Activated CD4-positive, alpha-beta T cell treated with anti-CD3 and anti-CD28 coated beads for 24 hours (primary cell): ENCODE results near the gene CTDSP2.
"Not testable (repeated sequence)": the region's sequence is repeated elsewhere in the genome, so short reads cannot be mapped to it uniquely, and the experiment has no call there.

ENCODE experiments used
- DNase-seq, 2 donors: peaks; one replicate each; pipeline ENCODE4 v3.0.0-alpha.2; 2020; ENCODE audit warnings: low read depth in 2 of 2

CTDSP2 gene, protein sequence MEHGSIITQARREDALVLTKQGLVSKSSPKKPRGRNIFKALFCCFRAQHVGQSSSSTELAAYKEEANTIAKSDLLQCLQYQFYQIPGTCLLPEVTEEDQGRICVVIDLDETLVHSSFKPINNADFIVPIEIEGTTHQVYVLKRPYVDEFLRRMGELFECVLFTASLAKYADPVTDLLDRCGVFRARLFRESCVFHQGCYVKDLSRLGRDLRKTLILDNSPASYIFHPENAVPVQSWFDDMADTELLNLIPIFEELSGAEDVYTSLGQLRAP

DNA sequence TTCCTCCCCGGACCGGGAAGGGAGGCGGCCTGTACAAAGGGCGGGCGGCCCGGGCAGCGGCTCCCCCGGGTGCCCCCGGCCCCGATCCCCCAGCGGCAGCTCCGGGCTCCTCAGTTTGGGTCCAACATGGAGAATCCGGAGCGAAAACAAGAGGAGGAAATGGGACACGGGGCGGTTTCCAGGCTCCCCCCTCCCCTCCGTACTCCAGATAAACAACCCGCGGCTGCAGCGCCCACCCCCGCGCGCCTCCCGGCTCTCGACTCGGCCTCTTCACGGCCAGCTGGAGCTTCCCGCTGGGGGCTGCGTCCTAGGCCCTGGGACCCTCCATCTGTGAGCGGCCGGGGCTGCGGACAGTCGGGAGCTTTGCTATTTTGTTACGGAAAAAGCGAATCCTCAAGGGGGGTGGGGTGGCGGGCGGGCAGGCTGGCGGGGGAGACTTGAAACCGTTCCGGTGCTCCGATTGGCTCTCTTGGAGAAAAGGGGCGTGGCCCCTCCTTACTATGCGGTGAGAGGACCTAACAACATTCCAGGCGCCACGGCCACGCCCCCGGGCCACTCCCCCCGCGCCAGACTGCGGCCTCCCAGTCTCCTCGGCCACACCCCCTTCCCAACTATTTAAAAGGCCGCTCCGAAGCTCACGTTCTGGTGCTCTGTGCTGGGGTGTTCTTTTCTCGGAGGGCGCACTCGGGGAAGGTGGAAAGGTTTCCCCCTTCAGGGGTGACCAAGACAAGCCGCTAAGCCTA, at the start of gene CTDSP2:
TSS of gene CTDSP2 (minus strand) at position 153 of the 743 bp plus-strand sequence. CDS start 294 bp downstream, outside the sequence.
- peak; percentile 86 to 95 for DNase-seq

DNA sequence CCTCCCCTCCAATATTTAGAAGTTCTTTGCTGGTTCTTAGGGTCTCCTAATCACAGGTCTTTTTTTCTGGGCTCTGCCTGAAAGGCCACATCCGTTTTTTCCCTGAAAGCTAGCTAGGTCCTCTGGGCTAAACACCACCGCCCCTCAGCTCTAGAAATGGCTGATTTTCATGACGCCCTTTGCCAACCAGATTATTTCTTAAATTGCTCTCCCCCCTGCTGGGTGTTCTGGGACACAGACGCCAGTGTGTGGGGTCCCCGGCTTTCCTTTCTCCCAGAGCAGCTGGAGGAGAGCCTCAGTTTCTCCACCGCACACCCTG, 49.5 kb upstream of the CTDSP2 start:
- DNase-seq, result no peak

DNA sequence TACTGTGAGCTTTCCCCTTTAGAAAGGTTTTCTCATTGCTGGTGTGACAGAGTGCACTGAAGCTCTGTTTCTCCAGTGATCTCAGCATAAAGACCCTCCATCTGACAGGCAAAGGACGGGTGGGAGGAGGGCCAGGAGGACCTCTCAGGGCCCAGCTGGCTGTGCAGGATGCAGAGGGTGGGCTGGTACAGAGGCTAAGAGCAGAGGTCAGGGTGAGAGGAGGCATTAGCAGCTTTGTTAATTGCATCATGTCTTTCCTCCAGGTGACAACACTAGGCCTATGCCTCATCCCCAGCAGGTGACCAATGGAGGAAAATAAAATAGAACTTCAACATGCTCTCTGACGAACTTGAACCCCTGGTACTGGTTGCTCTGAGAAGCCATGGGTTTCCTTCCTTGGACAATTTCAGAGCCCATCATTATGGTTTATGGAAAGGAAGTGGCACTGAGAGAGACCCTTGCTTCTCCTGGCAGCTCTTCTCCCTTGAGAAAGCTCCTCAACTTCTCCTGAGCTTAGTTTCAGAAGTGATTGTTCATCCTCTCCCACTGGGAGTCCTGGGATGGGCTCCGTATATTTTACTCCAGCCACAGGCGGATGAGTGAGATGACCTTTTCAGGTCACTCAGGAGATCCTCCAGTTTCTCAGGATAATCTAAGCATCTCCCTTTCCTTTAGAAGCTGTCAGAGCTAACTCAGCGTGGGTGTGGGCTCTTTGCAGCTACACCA, 49.0 kb upstream of the CTDSP2 start:
- no peak for DNase-seq

DNA sequence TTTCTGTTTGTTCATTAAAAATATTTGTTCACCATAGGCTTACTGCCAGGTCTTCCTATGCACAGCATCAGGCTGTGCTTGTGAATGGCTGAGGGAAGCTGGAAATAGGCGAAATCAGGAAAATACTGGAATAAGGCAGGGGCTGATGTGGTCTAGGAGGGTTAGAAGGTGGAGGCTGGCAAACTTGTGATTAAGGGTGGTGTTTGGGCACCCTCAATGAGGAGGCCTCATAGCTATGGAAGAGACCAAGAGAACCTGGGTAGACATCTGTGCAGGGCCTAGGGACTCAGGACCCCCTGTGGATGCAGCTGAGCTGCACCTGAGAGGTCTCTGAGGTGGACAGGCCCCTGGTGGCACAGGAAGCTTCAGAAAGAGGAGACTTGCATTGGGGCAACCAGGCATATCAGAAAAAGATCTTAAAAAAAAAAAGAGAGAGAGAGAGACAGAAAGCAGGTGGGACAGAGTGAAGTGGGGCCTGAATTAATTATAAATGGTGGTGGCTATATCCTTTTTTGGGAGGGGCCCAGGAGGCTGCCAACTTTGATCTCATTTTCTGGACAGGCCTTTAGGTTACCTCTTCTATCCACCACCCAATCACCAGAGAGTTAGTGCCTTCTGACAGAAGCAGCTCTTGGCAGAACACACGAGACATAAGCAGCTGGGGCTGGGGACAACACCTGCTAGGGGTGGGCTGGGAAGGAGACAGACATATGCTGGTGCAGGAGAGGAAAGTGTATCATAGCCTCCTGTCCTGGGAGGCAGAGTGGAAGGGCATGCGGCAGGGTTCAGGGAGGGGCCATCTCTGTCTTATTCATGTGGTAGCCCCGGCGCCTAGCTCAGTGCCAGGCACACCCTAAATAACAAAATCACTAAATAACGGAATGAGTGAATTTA, 48.1 kb upstream of the CTDSP2 start:
- DNase-seq, result no peak

DNA sequence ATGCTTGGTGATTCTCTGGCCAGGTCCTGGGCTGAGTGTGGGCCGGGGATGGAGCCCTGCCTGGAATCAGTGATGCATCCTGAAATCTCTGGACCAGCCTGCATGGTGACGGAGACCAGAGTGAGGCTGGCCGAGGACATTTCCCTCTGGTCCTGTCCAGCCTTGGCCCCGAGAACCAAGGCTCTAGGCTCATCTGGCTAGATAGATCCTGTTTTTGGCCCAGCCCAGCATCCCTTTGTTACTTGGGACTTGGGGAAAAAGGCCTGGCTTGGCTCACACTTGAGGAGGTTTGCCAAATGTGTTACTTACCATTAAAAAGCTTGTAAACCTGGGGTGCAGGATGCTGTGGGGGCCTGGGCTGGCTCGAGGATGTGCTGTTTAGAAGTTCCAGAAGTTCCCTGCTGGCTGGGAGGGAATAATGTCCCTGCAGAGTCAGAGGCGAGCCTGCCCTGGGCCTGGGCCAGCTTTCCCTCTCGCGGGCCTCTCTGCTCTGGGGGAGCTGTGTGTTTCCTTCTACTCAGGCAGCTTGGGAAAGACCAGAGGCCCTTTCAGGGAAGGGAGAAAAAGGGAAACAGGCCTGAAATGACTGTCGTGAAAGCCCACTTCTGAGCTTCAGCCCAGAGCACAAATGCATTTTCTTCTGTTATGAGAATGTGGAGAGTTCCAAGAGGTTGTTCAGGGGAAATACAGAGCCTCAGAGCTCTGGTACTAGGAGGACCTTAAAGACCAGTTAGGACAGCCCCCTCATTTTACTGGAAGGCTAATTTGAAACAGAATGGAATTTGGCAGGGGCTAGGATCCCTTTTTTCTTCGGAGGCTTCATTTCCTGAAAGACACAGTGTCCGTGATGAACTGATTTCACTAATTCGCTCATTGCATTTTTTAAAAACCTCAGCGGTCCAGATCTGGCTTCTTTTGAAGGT, 47.2 kb upstream of the CTDSP2 start:
- DNase-seq, result no peak

DNA sequence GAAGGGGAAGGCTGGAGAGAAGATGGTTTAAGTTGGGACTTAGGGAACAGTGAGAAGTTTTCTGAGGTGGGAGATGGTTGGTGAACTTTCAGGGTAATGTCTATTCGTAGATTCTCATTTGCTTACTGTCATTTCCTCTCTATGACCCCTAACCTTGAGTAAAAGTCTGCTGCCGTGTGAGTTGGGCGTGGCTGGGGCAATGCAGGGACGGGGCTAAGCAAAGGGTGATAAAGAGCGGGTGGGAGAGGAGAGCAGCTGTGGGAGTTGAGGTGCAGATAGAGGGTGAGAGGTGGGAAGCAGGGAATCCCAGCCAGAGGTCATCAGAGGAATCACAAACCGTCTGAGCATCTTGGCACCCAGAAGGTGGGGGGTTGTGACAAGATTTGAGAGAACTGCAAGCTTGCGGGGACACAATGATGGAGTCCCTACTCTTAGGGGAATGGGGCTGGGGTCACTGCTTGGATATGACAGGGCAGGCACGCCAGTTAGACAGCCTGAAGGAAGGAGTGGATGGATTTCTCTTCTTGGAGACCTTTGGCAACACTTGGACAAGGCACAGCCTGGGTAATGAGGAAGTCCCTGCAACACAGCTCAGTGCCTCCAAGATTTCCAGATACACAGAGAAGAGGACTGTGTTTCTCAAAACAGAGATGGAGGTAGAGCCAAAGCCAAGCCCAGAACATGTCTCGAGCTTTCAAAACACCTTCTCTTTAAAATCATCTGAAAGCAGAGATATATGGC, 45.9 kb upstream of the CTDSP2 start:
- DNase-seq, result no peak

DNA sequence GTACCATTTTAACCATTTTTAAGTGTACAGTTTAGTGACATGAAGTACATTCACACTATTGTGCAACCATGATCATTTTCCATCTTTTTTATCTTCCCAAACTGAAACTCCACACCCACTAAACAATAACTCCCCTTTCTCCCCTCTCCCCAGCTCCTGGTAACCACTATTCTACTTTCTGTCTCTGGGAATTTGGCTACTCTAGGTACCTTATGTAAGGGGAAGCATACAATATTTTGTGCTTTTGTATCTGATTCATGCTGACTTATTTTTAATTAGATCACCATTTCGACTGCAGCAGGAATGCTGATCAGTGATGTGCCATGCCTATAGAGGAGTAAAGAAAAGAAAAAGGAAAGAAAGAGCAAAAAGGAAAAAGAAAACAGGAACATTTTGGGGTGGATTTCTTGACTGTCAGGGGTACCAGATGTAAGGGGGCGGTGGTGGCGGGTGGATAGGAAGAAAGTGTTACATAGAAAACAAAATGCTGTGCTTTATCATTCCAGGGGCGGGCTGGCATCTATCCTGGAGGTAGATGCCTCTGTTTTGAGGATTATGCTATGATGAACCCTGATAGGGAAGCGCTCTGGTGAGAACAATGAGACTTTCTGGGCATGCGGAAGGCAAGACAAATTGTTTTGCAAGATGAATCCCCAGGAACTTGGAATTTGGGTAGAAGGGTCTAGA, 45.2 kb upstream of the CTDSP2 start:
- no peak for DNase-seq

DNA sequence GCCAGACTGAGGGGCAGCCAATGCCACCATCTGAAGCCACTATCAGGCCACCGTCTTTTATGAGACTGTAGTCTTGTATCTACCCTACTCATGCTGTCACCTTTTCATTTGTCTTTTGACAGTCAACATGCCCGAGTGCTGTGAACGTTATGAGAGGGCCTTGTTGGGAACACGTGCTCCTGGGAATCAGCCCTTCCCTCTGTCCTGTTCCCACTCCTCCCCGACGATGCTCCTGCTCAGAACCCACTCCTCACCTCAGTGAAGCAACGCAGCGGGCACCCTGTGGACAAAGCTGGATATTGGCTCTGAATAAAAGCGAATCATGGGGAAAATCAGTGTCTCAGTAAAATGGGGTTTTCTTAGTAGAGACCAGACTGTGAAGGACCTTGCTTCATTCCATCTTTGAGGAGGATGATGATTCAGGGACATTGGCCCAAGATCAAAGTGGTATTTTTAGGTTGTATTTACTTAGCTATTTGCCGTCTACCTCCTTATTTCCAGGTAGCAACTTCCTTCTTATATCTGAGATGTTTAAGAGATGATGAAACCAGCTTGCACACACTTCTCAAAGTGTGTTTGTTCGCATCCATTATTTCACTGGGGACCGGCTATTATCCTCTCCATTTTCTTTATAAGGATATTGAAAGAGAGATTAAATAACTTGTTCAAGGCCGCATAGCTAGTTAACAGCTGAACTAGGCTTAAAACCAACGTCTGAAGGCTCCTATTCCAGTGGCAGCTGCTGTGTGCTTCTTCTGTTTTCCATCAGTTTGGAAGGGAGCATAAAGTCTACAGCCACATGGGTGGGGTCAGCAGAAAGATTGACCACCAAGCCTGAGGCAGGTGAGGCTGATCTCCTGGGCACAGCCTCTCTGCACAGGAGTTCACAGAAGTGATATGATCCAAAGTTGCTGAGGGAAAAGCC, 43.9 kb upstream of the CTDSP2 start:
- no peak for DNase-seq

DNA sequence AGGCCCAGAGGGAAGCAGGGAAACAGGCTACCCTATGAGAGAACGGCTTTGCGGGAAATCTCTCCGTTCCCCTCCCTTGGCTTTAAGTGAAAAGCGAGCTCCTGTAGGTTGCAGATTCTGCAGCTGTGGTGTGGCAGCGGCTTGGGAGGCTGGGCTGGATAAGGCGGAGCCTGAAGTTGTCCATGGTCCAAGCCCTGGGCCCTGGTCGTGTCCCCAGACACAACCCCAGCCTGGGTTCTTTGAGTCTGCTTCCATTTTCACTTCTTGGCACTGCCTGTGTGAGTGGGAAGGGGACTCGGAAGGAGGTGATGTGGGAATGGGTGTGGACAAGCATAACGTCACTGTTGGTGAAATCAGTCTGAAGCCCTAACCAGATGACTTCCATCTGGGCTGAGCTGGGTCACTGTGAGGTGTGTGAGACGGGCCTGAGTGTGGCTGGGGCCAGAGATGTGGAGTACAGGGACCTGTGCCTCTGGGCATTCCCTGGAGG, 43.0 kb upstream of the CTDSP2 start:
- DNase-seq, result no peak

DNA sequence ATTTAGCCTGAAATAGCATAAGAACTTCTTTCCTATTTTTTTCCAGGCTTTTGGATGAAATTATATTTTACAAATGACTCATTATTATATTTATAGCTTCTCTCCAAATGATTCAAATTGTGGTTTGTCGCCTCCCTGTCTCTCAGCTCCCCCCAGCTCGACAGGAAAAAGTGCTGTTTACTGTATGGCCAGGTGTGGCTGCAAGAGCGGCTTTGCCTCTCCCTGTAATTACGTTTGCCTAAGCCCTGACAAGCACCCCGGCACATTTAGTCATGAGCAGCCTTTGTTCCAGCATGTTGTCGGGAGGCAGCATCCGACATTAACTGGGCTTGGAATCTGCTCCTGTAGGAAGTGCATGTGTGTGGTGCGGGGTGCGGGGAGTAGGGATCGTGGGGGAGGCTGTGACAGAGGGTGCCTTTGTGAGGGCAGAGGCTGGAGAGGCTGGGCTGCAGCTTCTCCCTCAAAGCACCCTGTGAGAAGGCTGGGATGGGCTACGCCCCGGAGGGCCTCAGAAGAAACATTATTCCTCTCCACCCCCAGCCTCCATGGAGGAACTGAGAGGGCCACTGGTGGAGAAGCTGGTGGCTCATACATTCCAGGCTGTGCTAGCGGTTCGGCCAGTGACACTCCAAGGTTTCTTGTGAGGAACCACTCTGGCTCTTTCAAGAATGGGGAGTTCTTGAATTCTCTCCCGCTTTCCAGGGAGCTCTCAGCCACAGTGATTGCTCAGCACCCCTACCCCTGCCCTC, 42.1 kb upstream of the CTDSP2 start:
- DNase-seq, result no peak

DNA sequence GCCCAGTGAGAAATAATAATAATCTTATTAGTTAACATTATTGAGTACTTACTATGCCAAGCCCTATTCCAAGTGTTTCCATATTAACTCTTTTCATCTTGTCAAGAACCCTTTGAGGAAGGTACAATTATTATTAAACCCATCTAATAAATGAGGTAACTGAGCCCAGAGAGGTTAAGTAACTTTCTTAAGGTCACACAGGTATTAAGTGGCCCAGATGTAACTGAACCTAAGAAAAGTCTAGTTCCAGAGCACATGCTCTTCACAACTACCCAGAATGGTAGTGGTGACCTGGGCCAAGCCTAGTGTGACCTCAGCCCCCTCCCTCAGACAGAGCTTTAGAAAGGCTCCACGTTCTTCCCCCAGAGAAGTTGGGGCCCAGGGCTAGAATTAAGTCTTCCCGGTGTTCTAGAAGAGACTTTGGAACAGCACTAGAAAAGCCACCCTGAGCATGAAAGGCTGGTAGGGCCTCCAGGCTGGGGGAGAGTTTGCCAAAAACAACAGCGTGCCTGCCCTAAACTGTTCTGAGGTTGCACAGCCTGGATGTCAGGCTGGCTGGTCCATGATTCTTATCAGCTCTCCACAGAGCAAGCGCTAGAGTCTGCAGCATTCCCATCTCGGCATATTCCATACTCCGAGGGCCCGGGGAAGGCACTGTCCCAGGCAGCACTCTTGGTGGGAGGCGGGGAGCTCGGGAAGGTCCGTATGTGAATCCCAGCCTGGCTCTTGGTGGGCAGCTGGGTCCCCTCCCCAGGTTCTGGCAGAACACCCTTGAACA, 41.3 kb upstream of the CTDSP2 start:
- DNase-seq, result no peak

DNA sequence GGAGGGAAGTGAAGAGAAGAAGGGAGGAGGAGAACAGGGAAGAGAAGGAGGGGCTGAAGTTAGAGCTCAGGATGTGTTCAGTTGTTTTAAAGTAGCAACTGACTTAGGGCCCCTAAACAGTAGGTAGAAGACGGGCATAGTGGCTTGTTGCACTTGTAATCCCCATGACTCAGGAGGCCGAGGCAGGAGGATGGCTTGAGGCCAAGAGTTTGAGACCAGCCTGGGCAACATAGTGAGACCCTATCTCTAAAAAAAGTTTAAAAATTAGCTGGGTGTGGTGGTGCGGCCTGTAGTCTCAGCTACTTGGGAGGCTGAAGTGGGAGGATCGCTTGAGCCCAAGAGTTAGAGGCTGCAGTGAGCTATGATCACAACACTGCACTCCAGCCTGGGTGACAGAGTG, 40.4 kb upstream of the CTDSP2 start:
- not testable (repeated sequence) for DNase-seq

DNA sequence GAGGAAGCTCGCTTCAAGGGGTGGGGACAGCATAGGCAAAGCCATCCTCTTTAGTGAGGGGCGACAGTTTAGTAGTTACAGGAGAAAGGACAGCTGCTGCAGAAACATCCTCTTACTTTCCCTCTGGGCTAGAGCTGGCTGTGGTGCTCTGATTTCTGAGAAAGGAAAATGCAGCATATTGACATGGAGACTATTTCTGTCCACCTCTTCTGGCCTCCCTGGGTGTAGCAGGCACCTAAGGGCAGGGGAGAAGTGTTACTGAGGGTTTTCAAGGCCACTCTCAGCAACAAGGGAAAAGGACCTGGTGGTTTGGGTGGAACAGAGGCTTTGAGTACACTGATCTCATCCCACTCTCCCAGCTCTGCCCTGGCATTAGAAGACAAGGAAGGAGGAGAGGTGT, 40.0 kb upstream of the CTDSP2 start:
- DNase-seq, result no peak

DNA sequence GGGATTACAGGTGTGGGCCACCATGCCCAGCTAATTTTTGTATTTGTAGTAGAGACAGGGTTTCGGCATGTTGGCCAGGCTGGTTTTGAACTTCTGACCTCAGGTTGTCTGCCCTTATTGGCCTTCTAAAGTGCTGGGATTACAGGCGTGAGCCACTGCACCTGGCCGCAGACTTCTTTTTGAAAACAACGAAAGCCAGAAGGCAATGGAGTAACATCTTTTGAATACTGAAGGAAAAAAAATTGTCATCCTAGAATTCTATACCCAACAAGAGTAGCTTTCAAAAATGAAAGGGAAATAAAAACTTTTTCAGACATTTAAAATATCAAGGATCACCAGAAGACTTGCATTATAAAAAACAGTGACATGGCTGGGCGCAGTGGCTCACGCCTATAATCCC, 38.7 kb upstream of the CTDSP2 start:
- DNase-seq, result no peak

DNA sequence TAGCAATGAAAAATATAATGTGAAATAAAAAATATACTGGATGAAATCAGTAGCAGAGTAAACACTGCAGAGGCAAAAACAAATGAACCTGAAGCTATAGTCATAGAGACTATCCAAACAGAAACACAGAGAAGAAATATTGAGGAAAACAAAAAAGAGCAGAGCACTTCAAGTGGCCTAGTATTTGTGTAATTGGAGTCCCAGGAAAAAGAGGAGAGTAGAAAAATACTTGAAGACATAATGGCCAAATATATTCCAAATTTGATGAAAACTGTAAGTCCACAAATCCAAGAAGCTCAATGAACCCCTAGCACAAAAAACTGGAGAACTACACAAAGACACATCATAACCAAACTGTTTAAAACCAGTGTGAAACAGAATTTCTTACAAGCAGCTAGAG, 37.2 kb upstream of the CTDSP2 start:
- no peak for DNase-seq

DNA sequence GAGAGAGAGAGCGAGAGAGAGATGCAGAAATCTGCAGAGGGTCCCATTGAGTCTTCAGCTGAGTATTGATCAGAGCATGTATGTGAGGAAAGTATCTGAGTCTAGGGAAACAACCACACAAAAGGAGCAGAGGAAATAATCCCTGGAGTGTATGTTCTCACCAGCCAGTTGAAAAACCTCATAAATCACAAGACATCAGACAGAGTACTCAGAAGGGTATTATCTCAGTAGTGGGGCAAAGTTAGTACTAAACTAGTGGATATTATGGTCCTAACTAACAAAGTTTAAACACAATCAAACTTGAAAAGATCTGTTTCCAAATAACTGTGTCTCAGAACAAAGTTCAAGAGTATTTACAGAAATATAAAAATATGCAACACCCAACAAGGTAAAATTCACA, 36.5 kb upstream of the CTDSP2 start:
- no peak for DNase-seq

DNA sequence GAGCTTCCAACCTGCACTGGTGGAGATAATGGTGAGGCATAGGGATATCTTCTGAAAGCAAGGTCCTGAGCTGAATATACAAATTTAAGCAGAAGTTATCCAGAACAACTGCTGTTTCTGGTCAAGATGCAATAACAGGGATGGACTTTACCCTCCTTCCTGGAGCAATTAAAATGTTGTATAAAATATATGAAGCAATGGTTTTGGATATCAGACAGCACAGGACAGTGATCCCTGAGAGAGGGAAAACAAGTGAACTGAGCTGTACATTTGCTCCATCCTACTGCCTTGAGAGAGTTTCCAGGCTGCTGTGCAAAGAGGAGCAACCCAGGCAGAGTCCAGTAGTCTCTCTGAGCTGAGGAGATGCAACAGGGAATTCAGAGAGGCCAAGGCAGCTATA, 36.0 kb upstream of the CTDSP2 start:
- no peak for DNase-seq
